ENCODE results near the gene FBXL14. TPM values are rescaled to one million over a fixed set of nuclear protein-coding genes. Genes with fewer than 3 reads are reported as not detected.
"Not testable (repeated sequence)": the region's sequence is repeated elsewhere in the genome, so short reads cannot be mapped to it uniquely, and the experiment has no call there.

Gene FBXL14
- total and polyA plus RNA-seq, 7 experiments from 2014 or later: 15.1 to 43.8 (median 28.1) TPM

DNA sequence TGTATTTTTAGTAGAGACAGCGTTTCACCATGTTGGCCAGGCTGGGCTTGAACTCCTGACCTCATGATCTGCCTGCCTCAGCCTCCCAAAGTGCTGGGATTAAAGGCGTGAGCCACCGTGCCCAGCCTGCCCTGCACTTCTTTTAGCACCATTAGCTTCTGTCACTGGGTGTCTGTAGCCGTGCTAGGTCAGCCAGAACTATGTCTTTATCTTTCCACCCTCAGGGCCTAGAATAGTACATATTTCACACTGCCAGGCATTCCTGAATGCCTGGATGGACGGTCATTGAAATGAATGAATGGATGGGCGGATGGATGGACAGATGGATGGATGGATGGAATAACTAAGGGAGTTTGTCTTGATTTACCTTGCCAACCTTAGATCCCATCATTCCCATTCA is 33.7 kb downstream of the FBXL14 start:
- Histone ChIP-seq H3K4me1 (ENCODE audit: control insufficient read depth in 2 of 2, insufficient read depth in 2 of 2, low read length in 2 of 2) (no peaks in the 10 kb centered on the region), H3K4me3 (ENCODE audit: low read length) (no peak overlapping the region), H3K27me3 (ENCODE audit: control insufficient read depth in 2 of 2, insufficient read depth in 2 of 2, low read length in 2 of 2) (no peaks in the 10 kb centered on the region), H3K27ac (ENCODE audit: low read depth, low read length) (no peak overlapping the region), H3K36me3 (ENCODE audit: control insufficient read depth in 2 of 3, insufficient read depth in 3 of 3, low read length in 3 of 3) (no peaks in the 10 kb centered on the region), H3K9me3 (ENCODE audit: control insufficient read depth in 2 of 3, low read length in 3 of 3) (no peaks in the 10 kb centered on the region)
- H3K27me3 Mint-ChIP-seq: peaks cover 0 to 18% (median 0%) of the 10 kb centered on the region in 5 donors
- peaks cover 0 to 4% (median 0%) of the 10 kb centered on the region in 11 donors for H3K9me3 Mint-ChIP-seq
- H3K36me3 Mint-ChIP-seq: peaks cover 0 to 28% (median 13%) of the 10 kb centered on the region in 5 donors
- CTCF ChIA-PET: no interaction called here
- intact Hi-C loops (cut with micrococcal nuclease): no loop called here
- H3K4me1 Mint-ChIP-seq: no peaks in the 10 kb centered on the region
- no peak for DNase-seq
- POLR2A ChIA-PET: no interaction called here
- no peak for ATAC-seq
- H3K27ac Mint-ChIP-seq: peak overlapping the region in 1 of 9 donors; percentile 60
- H3K4me3 Mint-ChIP-seq: no peak overlapping the region

DNA sequence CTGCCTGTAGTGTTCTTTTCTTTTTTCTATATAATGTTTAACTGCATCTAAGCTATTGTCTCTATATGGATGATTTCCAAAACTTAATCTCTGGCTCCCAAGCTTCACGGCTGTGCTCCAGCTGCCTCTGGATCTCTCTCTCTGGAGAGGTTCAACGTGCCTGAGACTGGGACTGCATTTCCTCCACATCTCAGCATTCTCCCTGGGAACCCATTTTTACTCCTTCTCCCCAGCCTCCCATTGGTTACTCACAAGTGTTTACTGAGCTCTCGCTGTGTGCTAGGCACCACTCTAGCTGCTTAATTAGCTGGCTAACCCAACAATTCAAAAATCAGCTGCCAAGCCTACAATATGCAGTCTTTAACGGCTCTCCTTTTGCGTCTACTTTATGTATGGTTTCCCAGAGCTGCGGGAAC is 34.7 kb downstream of the FBXL14 start:
- no peaks in the 10 kb centered on the region for H3K4me1 Mint-ChIP-seq
- CTCF ChIA-PET: no interaction called here
- POLR2A ChIA-PET: no interaction called here
- peaks cover 0 to 17% (median 0%) of the 10 kb centered on the region in 5 donors for H3K27me3 Mint-ChIP-seq
- Histone ChIP-seq H3K4me1 (ENCODE audit: control insufficient read depth in 2 of 2, insufficient read depth in 2 of 2, low read length in 2 of 2) (no peaks in the 10 kb centered on the region), H3K27me3 (ENCODE audit: control insufficient read depth in 2 of 2, insufficient read depth in 2 of 2, low read length in 2 of 2) (no peaks in the 10 kb centered on the region), H3K27ac (ENCODE audit: low read depth, low read length) (no peak overlapping the region), H3K4me3 (ENCODE audit: low read length) (no peak overlapping the region), H3K36me3 (ENCODE audit: control insufficient read depth in 2 of 3, insufficient read depth in 3 of 3, low read length in 3 of 3) (no peaks in the 10 kb centered on the region), H3K9me3 (ENCODE audit: control insufficient read depth in 2 of 3, low read length in 3 of 3) (no peaks in the 10 kb centered on the region)
- H3K4me3 Mint-ChIP-seq: no peak overlapping the region
- peaks cover 0 to 4% (median 0%) of the 10 kb centered on the region in 11 donors for H3K9me3 Mint-ChIP-seq
- intact Hi-C loops (cut with micrococcal nuclease): no loop called here
- no peak overlapping the region for H3K27ac Mint-ChIP-seq
- no peak for DNase-seq
- H3K36me3 Mint-ChIP-seq: peaks cover 0 to 20% (median 6%) of the 10 kb centered on the region in 5 donors
- ATAC-seq: no peak

DNA sequence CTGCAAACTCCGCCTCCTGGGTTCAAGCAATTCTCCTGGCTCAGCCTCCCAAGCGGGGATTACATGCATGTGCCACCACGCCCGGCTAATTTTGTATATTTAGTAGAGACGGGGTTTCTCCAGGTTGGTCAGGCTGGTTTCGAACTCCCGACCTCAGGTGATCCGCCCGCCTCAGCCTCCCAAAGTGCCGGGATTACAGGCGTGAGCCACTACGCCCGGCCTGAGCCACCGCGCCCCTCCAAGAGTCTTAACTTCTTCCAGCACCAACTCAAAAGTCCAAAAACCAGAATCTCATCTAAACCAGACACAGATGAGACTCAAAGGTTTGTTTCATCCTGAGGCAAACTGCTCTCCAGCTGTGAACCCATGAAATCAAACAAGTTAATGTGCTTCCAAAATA is 36.3 kb downstream of the FBXL14 start:
- H3K4me3 Mint-ChIP-seq; H3K9me3 ChIP-seq (ENCODE audit: control insufficient read depth in 2 of 3, low read length in 3 of 3); H3K9me3 Mint-ChIP-seq; H3K36me3 ChIP-seq (ENCODE audit: control insufficient read depth in 2 of 3, insufficient read depth in 3 of 3, low read length in 3 of 3); H3K4me1 Mint-ChIP-seq; H3K4me3 ChIP-seq (ENCODE audit: low read length); H3K4me1 ChIP-seq (ENCODE audit: control insufficient read depth in 2 of 2, insufficient read depth in 2 of 2, low read length in 2 of 2); H3K27me3 ChIP-seq (ENCODE audit: control insufficient read depth in 2 of 2, insufficient read depth in 2 of 2, low read length in 2 of 2); ATAC-seq; H3K27ac Mint-ChIP-seq; intact Hi-C loops (cut with micrococcal nuclease); POLR2A ChIA-PET; DNase-seq; H3K27ac ChIP-seq (ENCODE audit: low read depth, low read length): not testable (repeated sequence)
- CTCF ChIA-PET: interaction anchor here (0.6 kb wide), 1 partner anchor 25 kb away, joined by 4 read pairs; no protein-coding TSS in a partner anchor
- peaks cover 0 to 17% (median 0%) of the 10 kb centered on the region in 5 donors for H3K27me3 Mint-ChIP-seq
- peaks cover 0 to 11% (median 0%) of the 10 kb centered on the region in 5 donors for H3K36me3 Mint-ChIP-seq

DNA sequence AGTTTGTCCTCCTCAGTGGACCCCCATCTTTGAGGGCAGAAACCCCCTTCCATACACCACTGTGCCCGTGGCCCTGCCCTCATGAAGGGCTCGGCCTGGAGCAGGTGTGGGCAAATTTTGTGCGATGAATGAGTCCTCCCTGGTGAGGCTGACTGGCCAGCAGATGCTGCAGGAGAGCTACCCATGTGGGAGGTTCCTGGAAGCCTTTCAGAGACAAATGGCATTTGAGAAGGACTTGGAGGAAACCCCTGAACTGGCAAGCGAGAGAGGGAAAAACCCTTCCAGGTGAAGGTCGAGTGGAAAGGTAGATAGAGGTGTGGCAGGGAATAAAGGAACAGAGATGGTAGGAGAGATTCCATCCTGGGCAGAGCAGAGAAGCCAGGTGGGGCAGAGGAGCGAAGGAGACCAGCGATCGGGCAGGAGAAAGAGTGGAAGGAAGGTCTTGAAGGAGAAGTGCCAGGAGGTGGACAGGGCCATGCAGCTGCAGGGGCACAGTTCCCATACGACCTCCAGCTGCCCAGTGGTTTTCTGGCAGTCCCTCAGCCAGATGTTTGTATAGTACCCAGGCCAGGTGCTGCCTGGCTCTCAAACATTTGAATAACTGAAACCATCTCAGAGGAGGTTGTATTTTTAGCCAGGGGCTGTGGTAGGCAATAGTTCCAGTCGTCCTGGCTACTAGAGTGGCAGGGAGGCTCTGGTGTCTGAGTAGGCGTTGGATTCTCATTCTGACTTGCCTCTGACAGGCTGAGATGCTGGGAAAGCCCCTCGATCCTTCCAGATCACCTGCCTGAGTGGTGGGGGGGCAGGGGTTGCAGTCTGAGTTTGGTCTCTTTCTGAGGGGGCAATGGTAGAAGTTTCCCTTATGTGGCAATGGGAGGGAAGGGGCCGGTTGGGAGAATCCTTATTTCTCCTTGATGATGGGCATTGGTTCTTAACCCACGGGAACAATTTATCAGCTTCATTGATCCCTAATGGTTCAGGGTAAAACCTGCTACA is 40.1 kb downstream of the FBXL14 start:
- intact Hi-C loops (cut with micrococcal nuclease): no loop called here
- no peak overlapping the region for H3K4me3 Mint-ChIP-seq
- peaks cover 0 to 5% (median 0%) of the 10 kb centered on the region in 11 donors for H3K9me3 Mint-ChIP-seq
- ChIA-PET POLR2A (interaction anchor here (0.6 kb wide), 2 partner anchors 260 to 708 kb away, joined by 3 read pairs; no protein-coding TSS in a partner anchor), CTCF (no interaction called here)
- H3K27ac Mint-ChIP-seq: peak overlapping the region in 1 of 9 donors; percentile 51
- ATAC-seq (no peak), DNase-seq (peak in 1 of 9 donors; percentile 43)
- peaks cover 0 to 2% (median 0%) of the 10 kb centered on the region in 7 donors for H3K4me1 Mint-ChIP-seq
- peaks cover 0 to 10% (median 0%) of the 10 kb centered on the region in 5 donors for H3K27me3 Mint-ChIP-seq
- Histone ChIP-seq H3K36me3 (ENCODE audit: control insufficient read depth in 2 of 3, insufficient read depth in 3 of 3, low read length in 3 of 3) (no peaks in the 10 kb centered on the region), H3K4me1 (ENCODE audit: control insufficient read depth in 2 of 2, insufficient read depth in 2 of 2, low read length in 2 of 2) (no peaks in the 10 kb centered on the region), H3K27me3 (ENCODE audit: control insufficient read depth in 2 of 2, insufficient read depth in 2 of 2, low read length in 2 of 2) (no peaks in the 10 kb centered on the region), H3K9me3 (ENCODE audit: control insufficient read depth in 2 of 3, low read length in 3 of 3) (no peaks in the 10 kb centered on the region), H3K27ac (ENCODE audit: low read depth, low read length) (no peak overlapping the region), H3K4me3 (ENCODE audit: low read length) (no peak overlapping the region)
- H3K36me3 Mint-ChIP-seq: peaks cover 0 to under 1% (median 0%) of the 10 kb centered on the region in 5 donors

DNA sequence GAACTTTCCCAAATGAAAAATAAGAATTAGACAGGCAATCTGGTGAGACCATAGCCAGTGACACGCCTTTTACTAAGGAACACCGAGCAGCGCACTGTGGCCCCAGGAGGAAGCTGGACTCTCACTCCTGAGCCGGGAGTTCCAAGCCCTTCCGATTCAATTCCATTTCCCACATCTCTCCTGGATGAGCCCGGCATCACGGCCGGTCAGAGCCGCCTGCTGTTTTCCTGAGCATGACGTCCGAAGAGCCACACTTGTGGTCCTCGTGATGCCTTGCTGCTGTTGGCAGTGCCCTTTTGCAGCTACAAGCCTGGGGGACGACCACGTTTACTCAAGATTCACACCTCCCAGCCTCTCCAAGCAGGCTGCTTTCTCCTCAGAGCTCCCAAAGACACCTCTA is 40.8 kb downstream of the FBXL14 start:
- no peaks in the 10 kb centered on the region for H3K9me3 ChIP-seq (ENCODE audit: control insufficient read depth in 2 of 3, low read length in 3 of 3)
- H3K36me3 ChIP-seq (ENCODE audit: control insufficient read depth in 2 of 3, insufficient read depth in 3 of 3, low read length in 3 of 3): no peaks in the 10 kb centered on the region
- Mint-ChIP-seq H3K27me3 (peaks cover 0 to 7% (median 2%) of the 10 kb centered on the region in 5 donors), H3K9me3 (peaks cover 0 to 9% (median 0%) of the 10 kb centered on the region in 11 donors), H3K4me3 (no peak overlapping the region), H3K36me3 (peaks cover 0 to 3% (median 0%) of the 10 kb centered on the region in 5 donors), H3K27ac (peak overlapping the region in 1 of 9 donors; percentile 51), H3K4me1 (peaks cover 0 to 2% (median 0%) of the 10 kb centered on the region in 7 donors)
- ChIA-PET CTCF (no interaction called here), POLR2A (interaction anchor here (0.6 kb wide), 1 partner anchor 259 kb away, joined by 3 read pairs; no protein-coding TSS in a partner anchor)
- no peaks in the 10 kb centered on the region for H3K4me1 ChIP-seq (ENCODE audit: control insufficient read depth in 2 of 2, insufficient read depth in 2 of 2, low read length in 2 of 2)
- intact Hi-C loops (cut with micrococcal nuclease): no loop called here
- H3K4me3 ChIP-seq (ENCODE audit: low read length): no peak overlapping the region
- ATAC-seq (no peak), DNase-seq (no peak)
- H3K27me3 ChIP-seq (ENCODE audit: control insufficient read depth in 2 of 2, insufficient read depth in 2 of 2, low read length in 2 of 2): no peaks in the 10 kb centered on the region
- no peak overlapping the region for H3K27ac ChIP-seq (ENCODE audit: low read depth, low read length)

DNA sequence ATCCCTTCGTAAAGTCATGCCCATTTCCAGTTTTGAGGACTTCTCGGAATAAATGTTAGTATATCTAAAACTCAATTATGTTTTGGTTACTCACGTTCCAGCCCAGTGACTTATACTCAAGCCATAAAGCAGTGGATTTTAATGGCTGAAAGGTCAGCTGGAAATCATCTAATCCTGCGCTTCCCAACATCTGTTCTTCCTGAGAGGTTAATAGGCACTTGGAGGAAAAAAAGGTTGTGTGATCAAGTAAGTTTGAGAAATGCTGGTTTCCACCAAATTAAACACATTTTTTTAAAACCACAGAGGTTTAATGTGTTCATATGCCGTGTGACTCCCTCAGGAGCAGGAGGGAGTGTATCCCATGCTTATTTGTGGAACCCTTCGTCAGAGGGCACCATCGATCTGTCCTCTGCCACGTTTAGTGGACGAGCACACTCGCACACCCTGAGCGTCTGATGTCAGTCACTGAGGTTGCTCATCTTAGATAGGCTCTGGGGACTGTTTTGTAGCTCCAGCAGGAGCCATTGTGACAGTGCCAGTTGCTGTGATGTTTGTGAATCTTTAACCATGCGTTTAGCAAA is 41.4 kb downstream of the FBXL14 start:
- ATAC-seq (no peak), DNase-seq (no peak)
- intact Hi-C loops (cut with micrococcal nuclease): no loop called here
- no peak overlapping the region for H3K27ac Mint-ChIP-seq
- H3K27me3 Mint-ChIP-seq: peaks cover 0 to 7% (median 4%) of the 10 kb centered on the region in 5 donors
- Histone ChIP-seq H3K27me3 (ENCODE audit: control insufficient read depth in 2 of 2, insufficient read depth in 2 of 2, low read length in 2 of 2) (no peaks in the 10 kb centered on the region), H3K36me3 (ENCODE audit: control insufficient read depth in 2 of 3, insufficient read depth in 3 of 3, low read length in 3 of 3) (no peaks in the 10 kb centered on the region), H3K4me1 (ENCODE audit: control insufficient read depth in 2 of 2, insufficient read depth in 2 of 2, low read length in 2 of 2) (no peaks in the 10 kb centered on the region), H3K4me3 (ENCODE audit: low read length) (no peak overlapping the region), H3K9me3 (ENCODE audit: control insufficient read depth in 2 of 3, low read length in 3 of 3) (no peaks in the 10 kb centered on the region), H3K27ac (ENCODE audit: low read depth, low read length) (no peak overlapping the region)
- no peak overlapping the region for H3K4me3 Mint-ChIP-seq
- peaks cover 0 to 3% (median 0%) of the 10 kb centered on the region in 5 donors for H3K36me3 Mint-ChIP-seq
- H3K4me1 Mint-ChIP-seq: peaks cover 0 to 2% (median 0%) of the 10 kb centered on the region in 7 donors
- peaks cover 0 to 9% (median 0%) of the 10 kb centered on the region in 11 donors for H3K9me3 Mint-ChIP-seq
- ChIA-PET CTCF (no interaction called here), POLR2A (interaction anchor here (0.6 kb wide), 1 partner anchor 259 kb away, joined by 3 read pairs; no protein-coding TSS in a partner anchor)

All from naive thymus-derived CD4-positive, alpha-beta T cell (primary cell).